Measurements from ENCODE around the gene ITGB3BP. TPM values are rescaled to one million over a fixed set of nuclear protein-coding genes. Genes with fewer than 3 reads are reported as not detected.

ITGB3BP gene
- total RNA-seq, 1 experiment from 2014 or later: 47.2 TPM

GRCh38 chr1:63411066-63411465, 112.0 kb downstream of the ITGB3BP start:
- H3K9me3 ChIP-seq (ENCODE audit: control insufficient read depth, low read depth, low read length): no peaks in the 10 kb centered on the region

More at GRCh38 chr1:63411066-63411465, 112.0 kb downstream of the ITGB3BP start:
- Mint-ChIP-seq H3K4me1 (peaks cover 0 to 6% of the 10 kb centered on the region in 2 experiments; a peak in 2 of 4 replicates), H3K4me3 (no peak overlapping the region), H3K27me3 (ENCODE audit: low read depth) (no peaks in the 10 kb centered on the region), H3K36me3 (ENCODE audit: insufficient read depth in 1 of 3, low read depth in 3 of 3) (no peaks in the 10 kb centered on the region; a peak in 1 of 7 replicates), H3K9me3 (no peaks in the 10 kb centered on the region), H3K27ac (no peak overlapping the region)
- Histone ChIP-seq H2AK5ac (ENCODE audit: insufficient read length, low read length) (no peak overlapping the region), H2AFZ (ENCODE audit: low read length) (no peak overlapping the region), H4K91ac (ENCODE audit: insufficient read length, low read depth, low read length) (no peak overlapping the region), H3K4ac (ENCODE audit: low read depth, low read length) (no peak overlapping the region), H2BK15ac (ENCODE audit: low read depth, low read length) (no peak overlapping the region), H3K23ac (ENCODE audit: insufficient read length, low read depth, low read length) (no peak overlapping the region), H4K20me1 (ENCODE audit: control insufficient read depth, insufficient read depth, insufficient read length) (no peaks in the 10 kb centered on the region), H3T11ph (ENCODE audit: low read length) (no peak overlapping the region), H3K27ac (ENCODE audit: insufficient read length, low read depth, low read length) (no peak overlapping the region), H4K8ac (replicated peaks; ENCODE audit: insufficient read length, low read depth, low read length) (no peak overlapping the region), H3K27me3 (ENCODE audit: insufficient read depth, low read length) (no peaks in the 10 kb centered on the region), H2BK5ac (ENCODE audit: insufficient read length, low read length) (no peak overlapping the region), H3K79me2 (ENCODE audit: insufficient read depth, low read length) (no peaks in the 10 kb centered on the region), H3K23me2 (ENCODE audit: insufficient read length, low read depth, low read length, poor library complexity, severe bottlenecking) (no peaks in the 10 kb centered on the region), H3K9ac (ENCODE audit: extremely low read depth, insufficient read length, low read length) (no peak overlapping the region), H2BK20ac (ENCODE audit: low read depth, low read length, poor library complexity, severe bottlenecking) (no peak overlapping the region), H3K4me2 (ENCODE audit: insufficient read depth, insufficient read length, low read length) (no peak overlapping the region), H4K5ac (ENCODE audit: insufficient read length, low read depth, low read length) (no peak overlapping the region), H3K14ac (ENCODE audit: insufficient read depth, low read length) (no peak overlapping the region), H2BK12ac (ENCODE audit: insufficient read length, low read depth, low read length) (no peak overlapping the region), H3K79me1 (ENCODE audit: insufficient read depth, low read depth, low read length, poor library complexity, severe bottlenecking) (no peaks in the 10 kb centered on the region), H3K4me1 (ENCODE audit: insufficient read depth, low read length) (no peaks in the 10 kb centered on the region), H3K56ac (ENCODE audit: insufficient read length, low read depth, low read length) (no peak overlapping the region), H2BK120ac (ENCODE audit: low read depth, low read length, poor library complexity, severe bottlenecking) (no peak overlapping the region), H3K18ac (ENCODE audit: insufficient read length, low read depth, low read length) (no peak overlapping the region)
- no CpG with 5 or more reads among the region's 2 CpGs for WGBS (ENCODE audit: extremely low coverage, insufficient read length, low lambda C conversion rate)
- no peak for DNase-seq
- TF ChIP-seq CTCF (conservative IDR thresholded peaks at IDR 0.05): no peak

All from H9 (cell line).